ENCODE measurements around the gene BMPR1A.
A peak's percentile ranks its signal among the peaks of the same experiment; 100 is the strongest.

The BMPR1A gene

GRCh38 chr10:86899670-86900276 lies 143.4 kb downstream of the BMPR1A start:
- no peak overlapping the region for H3K27ac ChIP-seq (ENCODE audit: low read length)

GRCh38 chr10:86900955-86901354 lies 144.5 kb downstream of the BMPR1A start:
- peaks cover 10% of the 10 kb centered on the region; the same call in 1 of the 2 replicates for H3K36me3 ChIP-seq (ENCODE audit: control insufficient read depth, insufficient read depth, low read length)
- DNase-seq (ENCODE audit: low read depth, low spot score): no peak
- H3K27ac ChIP-seq (ENCODE audit: low read length): no peak overlapping the region
- no peaks in the 10 kb centered on the region for H3K9me3 ChIP-seq (ENCODE audit: control insufficient read depth, insufficient read depth, low read length)
- H3K4me3 ChIP-seq (ENCODE audit: low read length): no peak overlapping the region
- H3K27me3 ChIP-seq (ENCODE audit: control insufficient read depth, insufficient read depth, low read length): no peaks in the 10 kb centered on the region
- peaks cover 1% of the 10 kb centered on the region; the same call in 1 of the 2 replicates for H3K4me1 ChIP-seq (ENCODE audit: control insufficient read depth, insufficient read depth, low read length)
- WGBS (ENCODE audit: insufficient coverage, insufficient read length): no CpG with 5 or more reads among the region's 2 CpGs

More at GRCh38 chr10:86899670-86900276, 143.4 kb downstream of the BMPR1A start:
- Histone ChIP-seq H3K4me1 (ENCODE audit: control insufficient read depth, insufficient read depth, low read length) (peaks cover 1% of the 10 kb centered on the region; the same call in 1 of the 2 replicates), H3K36me3 (ENCODE audit: control insufficient read depth, insufficient read depth, low read length) (peaks cover 10% of the 10 kb centered on the region; the same call in 1 of the 2 replicates), H3K9me3 (ENCODE audit: control insufficient read depth, insufficient read depth, low read length) (no peaks in the 10 kb centered on the region), H3K4me3 (ENCODE audit: low read length) (no peak overlapping the region), H3K27me3 (ENCODE audit: control insufficient read depth, insufficient read depth, low read length) (no peaks in the 10 kb centered on the region)
- WGBS (ENCODE audit: insufficient coverage, insufficient read length): no CpG with 5 or more reads among the region's 9 CpGs
- DNase-seq (ENCODE audit: low read depth, low spot score): peak; percentile 47

DNA sequence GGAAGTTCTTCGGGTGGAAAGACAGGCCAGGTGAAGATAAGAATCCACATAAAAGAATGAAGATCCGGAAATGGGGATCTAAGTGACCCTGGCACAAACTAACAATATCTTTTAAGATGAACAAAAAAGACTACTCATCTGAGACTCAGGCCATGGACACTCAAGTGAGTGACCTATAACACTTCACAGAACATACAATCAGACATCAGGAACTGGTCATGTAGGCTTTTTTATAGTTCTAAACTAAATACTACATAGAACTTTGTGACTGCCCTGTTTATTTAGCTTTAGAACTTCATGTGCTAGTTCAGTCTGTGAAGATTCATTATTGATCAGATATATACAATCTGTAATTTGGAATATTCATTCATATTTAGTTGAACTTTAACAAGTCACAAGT lies 148.2 kb downstream of the BMPR1A start:
- Histone ChIP-seq H3K9me3 (ENCODE audit: control insufficient read depth, insufficient read depth, low read length) (no peaks in the 10 kb centered on the region), H3K36me3 (ENCODE audit: control insufficient read depth, insufficient read depth, low read length) (peaks cover 10% of the 10 kb centered on the region; the same call in 1 of the 2 replicates), H3K27ac (ENCODE audit: low read length) (no peak overlapping the region), H3K4me1 (ENCODE audit: control insufficient read depth, insufficient read depth, low read length) (no peaks in the 10 kb centered on the region), H3K27me3 (ENCODE audit: control insufficient read depth, insufficient read depth, low read length) (no peaks in the 10 kb centered on the region), H3K4me3 (ENCODE audit: low read length) (no peak overlapping the region)
- WGBS (ENCODE audit: insufficient coverage, insufficient read length): no CpG with 5 or more reads among the region's 2 CpGs
- DNase-seq (ENCODE audit: low read depth, low spot score): no peak

GRCh38 chr10:86905429-86905828 lies 149.0 kb downstream of the BMPR1A start:
- Histone ChIP-seq H3K27me3 (ENCODE audit: control insufficient read depth, insufficient read depth, low read length) (no peaks in the 10 kb centered on the region), H3K4me1 (ENCODE audit: control insufficient read depth, insufficient read depth, low read length) (no peaks in the 10 kb centered on the region), H3K9me3 (ENCODE audit: control insufficient read depth, insufficient read depth, low read length) (no peaks in the 10 kb centered on the region), H3K36me3 (ENCODE audit: control insufficient read depth, insufficient read depth, low read length) (peaks cover 10% of the 10 kb centered on the region; the same call in 1 of the 2 replicates), H3K27ac (ENCODE audit: low read length) (no peak overlapping the region), H3K4me3 (ENCODE audit: low read length) (no peak overlapping the region)
- no CpG with 5 or more reads among the region's 1 CpG for WGBS (ENCODE audit: insufficient coverage, insufficient read length)
- no peak for DNase-seq (ENCODE audit: low read depth, low spot score)

DNA sequence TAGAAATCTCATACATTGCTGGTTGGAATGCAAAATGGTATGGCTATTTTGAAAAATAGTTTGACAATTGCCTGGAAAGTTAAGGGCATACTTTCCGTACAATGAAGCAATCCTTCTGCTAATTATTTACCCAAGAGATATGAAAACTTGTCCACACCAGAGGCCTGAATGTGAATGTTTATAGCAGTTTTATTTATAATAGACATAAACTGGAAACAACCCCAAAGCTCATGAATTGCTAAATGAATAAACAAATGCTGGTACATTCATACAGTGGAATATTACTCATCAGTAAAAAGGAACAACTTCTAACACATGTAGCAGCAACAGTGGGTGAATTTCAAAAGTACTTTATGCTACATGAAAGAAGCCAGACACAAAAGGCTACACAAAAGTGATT lies 158.3 kb downstream of the BMPR1A start:
- DNase-seq (ENCODE audit: low read depth, low spot score): no peak
- Histone ChIP-seq H3K27ac (ENCODE audit: low read length) (no peak overlapping the region), H3K36me3 (ENCODE audit: control insufficient read depth, insufficient read depth, low read length) (peaks cover 7% of the 10 kb centered on the region; the same call in 1 of the 2 replicates), H3K27me3 (ENCODE audit: control insufficient read depth, insufficient read depth, low read length) (no peaks in the 10 kb centered on the region), H3K9me3 (ENCODE audit: control insufficient read depth, insufficient read depth, low read length) (no peaks in the 10 kb centered on the region), H3K4me3 (ENCODE audit: low read length) (no peak overlapping the region), H3K4me1 (ENCODE audit: control insufficient read depth, insufficient read depth, low read length) (no peaks in the 10 kb centered on the region)
- no CpG with 5 or more reads among the region's 1 CpG for WGBS (ENCODE audit: insufficient coverage, insufficient read length)

GRCh38 chr10:86918022-86918471 lies 161.6 kb downstream of the BMPR1A start:
- no peaks in the 10 kb centered on the region for H3K27me3 ChIP-seq (ENCODE audit: control insufficient read depth, insufficient read depth, low read length)
- no CpG with 5 or more reads among the region's 5 CpGs for WGBS (ENCODE audit: insufficient coverage, insufficient read length)
- no peaks in the 10 kb centered on the region for H3K9me3 ChIP-seq (ENCODE audit: control insufficient read depth, insufficient read depth, low read length)
- H3K4me3 ChIP-seq (ENCODE audit: low read length): no peak overlapping the region
- no peak overlapping the region for H3K27ac ChIP-seq (ENCODE audit: low read length)
- no peak for DNase-seq (ENCODE audit: low read depth, low spot score)
- H3K36me3 ChIP-seq (ENCODE audit: control insufficient read depth, insufficient read depth, low read length): peaks cover 23% of the 10 kb centered on the region; the same call in 1 of the 2 replicates
- H3K4me1 ChIP-seq (ENCODE audit: control insufficient read depth, insufficient read depth, low read length): no peaks in the 10 kb centered on the region

DNA sequence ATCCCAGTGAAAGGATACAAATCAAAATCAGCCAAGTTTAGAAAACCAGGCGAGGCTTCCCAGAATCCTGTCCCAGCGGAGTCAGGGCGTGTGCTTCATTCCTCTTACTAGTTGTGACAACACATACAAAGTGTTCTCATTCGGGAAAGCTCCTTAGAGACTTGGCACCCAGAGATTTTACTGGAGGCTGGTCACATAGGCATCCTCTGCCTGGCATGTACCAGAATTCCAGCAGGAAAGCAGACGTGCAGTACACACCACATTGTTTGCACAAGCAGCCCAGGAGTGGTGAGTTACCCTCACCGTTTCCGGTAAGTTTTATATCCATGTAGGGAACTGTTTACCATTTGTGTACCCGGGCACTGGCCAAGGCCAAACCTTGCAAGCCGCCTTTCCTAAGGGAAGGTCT lies 166.1 kb downstream of the BMPR1A start:
- Histone ChIP-seq H3K4me1 (ENCODE audit: control insufficient read depth, insufficient read depth, low read length) (no peaks in the 10 kb centered on the region), H3K4me3 (ENCODE audit: low read length) (no peak overlapping the region), H3K27ac (ENCODE audit: low read length) (no peak overlapping the region), H3K36me3 (ENCODE audit: control insufficient read depth, insufficient read depth, low read length) (peaks cover 20% of the 10 kb centered on the region; the same call in 1 of the 2 replicates), H3K27me3 (ENCODE audit: control insufficient read depth, insufficient read depth, low read length) (no peaks in the 10 kb centered on the region), H3K9me3 (ENCODE audit: control insufficient read depth, insufficient read depth, low read length) (no peaks in the 10 kb centered on the region)
- DNase-seq (ENCODE audit: low read depth, low spot score): no peak
- no CpG with 5 or more reads among the region's 9 CpGs for WGBS (ENCODE audit: insufficient coverage, insufficient read length)

DNA sequence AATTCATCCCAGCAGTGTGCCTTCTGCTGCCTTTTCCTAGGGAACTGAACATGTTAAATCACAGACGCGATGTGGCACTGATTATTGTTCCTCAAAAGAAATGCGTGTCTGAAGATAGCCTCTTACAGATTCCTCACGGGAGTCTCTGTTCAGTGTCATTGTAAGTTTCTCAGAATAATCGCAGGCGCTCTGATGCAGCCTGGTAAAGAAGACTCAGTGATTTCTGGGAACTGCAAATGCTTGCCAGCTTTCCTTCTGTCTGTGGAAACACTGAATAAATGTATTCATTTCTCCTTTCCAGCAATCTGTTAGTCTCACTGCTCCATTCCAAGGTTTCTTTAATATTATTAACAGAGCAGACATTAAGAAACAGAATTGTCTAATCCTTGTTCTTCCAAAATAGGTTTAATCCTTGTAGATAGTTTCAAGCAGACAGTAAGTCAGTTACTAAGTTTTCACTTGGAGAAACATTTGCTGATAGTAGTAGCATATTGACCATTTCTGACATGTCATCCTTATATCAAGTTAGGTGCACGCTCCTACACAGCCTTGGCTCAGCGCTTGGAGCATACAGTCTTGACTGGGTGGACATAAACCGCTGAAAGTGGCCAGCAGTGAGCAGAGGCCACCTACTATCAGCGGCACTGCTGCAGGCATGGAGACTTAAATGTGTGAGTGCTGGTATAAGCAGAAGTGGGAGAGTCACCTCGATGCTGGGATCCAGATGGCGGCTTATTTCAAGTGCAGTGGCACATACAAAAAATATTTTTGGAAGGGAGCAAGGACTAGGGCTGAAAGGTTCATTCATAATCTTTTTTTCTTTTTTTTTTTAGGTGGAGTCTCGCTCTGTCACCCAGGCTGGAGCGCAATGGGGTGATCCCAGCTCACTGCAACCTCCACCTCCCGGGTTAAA lies 173.3 kb downstream of the BMPR1A start:
- no peak for DNase-seq (ENCODE audit: low read depth, low spot score)
- H3K4me1 ChIP-seq (ENCODE audit: control insufficient read depth, insufficient read depth, low read length): no peaks in the 10 kb centered on the region
- H3K4me3 ChIP-seq (ENCODE audit: low read length): no peak overlapping the region
- no peak overlapping the region for H3K27ac ChIP-seq (ENCODE audit: low read length)
- no peaks in the 10 kb centered on the region for H3K27me3 ChIP-seq (ENCODE audit: control insufficient read depth, insufficient read depth, low read length)
- no peaks in the 10 kb centered on the region for H3K9me3 ChIP-seq (ENCODE audit: control insufficient read depth, insufficient read depth, low read length)
- peaks cover 3% of the 10 kb centered on the region; the same call in 1 of the 2 replicates for H3K36me3 ChIP-seq (ENCODE audit: control insufficient read depth, insufficient read depth, low read length)
- no CpG with 5 or more reads among the region's 15 CpGs for WGBS (ENCODE audit: insufficient coverage, insufficient read length)

DNA sequence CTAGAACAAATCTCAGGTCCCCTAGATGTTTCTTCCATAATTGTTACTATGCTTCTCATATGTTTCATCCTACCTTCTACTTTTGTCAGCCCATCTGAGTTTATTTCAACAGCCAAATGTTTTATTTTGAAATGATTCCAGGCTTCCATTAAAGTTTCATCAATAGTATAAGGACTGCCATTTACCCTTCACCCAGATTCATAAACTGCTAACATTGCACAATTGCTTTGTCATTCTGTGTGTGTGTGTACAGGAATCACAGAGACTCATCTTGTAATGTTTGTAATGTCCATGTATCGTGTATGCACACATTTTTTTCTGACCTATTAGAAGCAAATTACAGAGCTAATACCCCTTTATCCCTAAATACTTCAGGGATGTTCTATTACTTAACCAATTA lies 175.5 kb downstream of the BMPR1A start:
- H3K9me3 ChIP-seq (ENCODE audit: control insufficient read depth, insufficient read depth, low read length): no peaks in the 10 kb centered on the region
- H3K36me3 ChIP-seq (ENCODE audit: control insufficient read depth, insufficient read depth, low read length): peaks cover 3% of the 10 kb centered on the region; the same call in 1 of the 2 replicates
- no CpG with 5 or more reads among the region's 1 CpG for WGBS (ENCODE audit: insufficient coverage, insufficient read length)
- H3K4me1 ChIP-seq (ENCODE audit: control insufficient read depth, insufficient read depth, low read length): no peaks in the 10 kb centered on the region
- no peak for DNase-seq (ENCODE audit: low read depth, low spot score)
- H3K4me3 ChIP-seq (ENCODE audit: low read length): no peak overlapping the region
- H3K27ac ChIP-seq (ENCODE audit: low read length): no peak overlapping the region
- no peaks in the 10 kb centered on the region for H3K27me3 ChIP-seq (ENCODE audit: control insufficient read depth, insufficient read depth, low read length)

DNA sequence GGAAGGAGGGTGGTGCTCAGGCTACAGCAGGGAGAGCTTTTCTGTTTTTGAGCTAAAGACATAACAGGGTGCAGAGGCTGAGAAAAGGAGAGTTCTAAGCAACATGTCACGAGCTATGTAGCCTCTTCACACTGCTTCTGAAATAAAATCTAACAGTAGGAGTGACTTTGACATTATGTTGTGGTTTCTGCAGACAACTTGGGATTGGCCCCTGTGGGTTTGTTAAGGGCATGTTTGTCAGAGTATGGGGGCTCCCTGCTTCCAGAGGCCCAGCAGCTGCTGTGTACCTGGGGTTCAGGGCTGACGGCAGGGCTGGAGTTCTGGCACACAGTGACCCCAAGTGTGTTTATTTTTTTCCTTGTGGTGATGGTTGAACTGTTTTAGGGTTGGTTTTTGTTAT lies 176.3 kb downstream of the BMPR1A start:
- no CpG with 5 or more reads among the region's 2 CpGs for WGBS (ENCODE audit: insufficient coverage, insufficient read length)

More for the DNA sequence above, 176.3 kb downstream of the BMPR1A start:
- Histone ChIP-seq H3K27ac (ENCODE audit: low read length) (no peak overlapping the region), H3K36me3 (ENCODE audit: control insufficient read depth, insufficient read depth, low read length) (peaks cover 3% of the 10 kb centered on the region; the same call in 1 of the 2 replicates), H3K4me1 (ENCODE audit: control insufficient read depth, insufficient read depth, low read length) (no peaks in the 10 kb centered on the region), H3K4me3 (ENCODE audit: low read length) (no peak overlapping the region), H3K9me3 (ENCODE audit: control insufficient read depth, insufficient read depth, low read length) (no peaks in the 10 kb centered on the region), H3K27me3 (ENCODE audit: control insufficient read depth, insufficient read depth, low read length) (no peaks in the 10 kb centered on the region)
- DNase-seq (ENCODE audit: low read depth, low spot score): no peak

Data from iPS DF 6.9 (cell line).